Activated T-cell treated with anti-CD3 and anti-CD28 coated beads, Interleukin-2, amount 50 U/mL, for 48 hours (primary cell): Measurements from ENCODE around the gene MMRN1.

Experiments used
- DNase-seq, 2 experiments: peaks; one replicate each; pipeline ENCODE4 v3.0.0-alpha.2; 2020

MMRN1 gene, protein sequence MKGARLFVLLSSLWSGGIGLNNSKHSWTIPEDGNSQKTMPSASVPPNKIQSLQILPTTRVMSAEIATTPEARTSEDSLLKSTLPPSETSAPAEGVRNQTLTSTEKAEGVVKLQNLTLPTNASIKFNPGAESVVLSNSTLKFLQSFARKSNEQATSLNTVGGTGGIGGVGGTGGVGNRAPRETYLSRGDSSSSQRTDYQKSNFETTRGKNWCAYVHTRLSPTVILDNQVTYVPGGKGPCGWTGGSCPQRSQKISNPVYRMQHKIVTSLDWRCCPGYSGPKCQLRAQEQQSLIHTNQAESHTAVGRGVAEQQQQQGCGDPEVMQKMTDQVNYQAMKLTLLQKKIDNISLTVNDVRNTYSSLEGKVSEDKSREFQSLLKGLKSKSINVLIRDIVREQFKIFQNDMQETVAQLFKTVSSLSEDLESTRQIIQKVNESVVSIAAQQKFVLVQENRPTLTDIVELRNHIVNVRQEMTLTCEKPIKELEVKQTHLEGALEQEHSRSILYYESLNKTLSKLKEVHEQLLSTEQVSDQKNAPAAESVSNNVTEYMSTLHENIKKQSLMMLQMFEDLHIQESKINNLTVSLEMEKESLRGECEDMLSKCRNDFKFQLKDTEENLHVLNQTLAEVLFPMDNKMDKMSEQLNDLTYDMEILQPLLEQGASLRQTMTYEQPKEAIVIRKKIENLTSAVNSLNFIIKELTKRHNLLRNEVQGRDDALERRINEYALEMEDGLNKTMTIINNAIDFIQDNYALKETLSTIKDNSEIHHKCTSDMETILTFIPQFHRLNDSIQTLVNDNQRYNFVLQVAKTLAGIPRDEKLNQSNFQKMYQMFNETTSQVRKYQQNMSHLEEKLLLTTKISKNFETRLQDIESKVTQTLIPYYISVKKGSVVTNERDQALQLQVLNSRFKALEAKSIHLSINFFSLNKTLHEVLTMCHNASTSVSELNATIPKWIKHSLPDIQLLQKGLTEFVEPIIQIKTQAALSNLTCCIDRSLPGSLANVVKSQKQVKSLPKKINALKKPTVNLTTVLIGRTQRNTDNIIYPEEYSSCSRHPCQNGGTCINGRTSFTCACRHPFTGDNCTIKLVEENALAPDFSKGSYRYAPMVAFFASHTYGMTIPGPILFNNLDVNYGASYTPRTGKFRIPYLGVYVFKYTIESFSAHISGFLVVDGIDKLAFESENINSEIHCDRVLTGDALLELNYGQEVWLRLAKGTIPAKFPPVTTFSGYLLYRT

DNA sequence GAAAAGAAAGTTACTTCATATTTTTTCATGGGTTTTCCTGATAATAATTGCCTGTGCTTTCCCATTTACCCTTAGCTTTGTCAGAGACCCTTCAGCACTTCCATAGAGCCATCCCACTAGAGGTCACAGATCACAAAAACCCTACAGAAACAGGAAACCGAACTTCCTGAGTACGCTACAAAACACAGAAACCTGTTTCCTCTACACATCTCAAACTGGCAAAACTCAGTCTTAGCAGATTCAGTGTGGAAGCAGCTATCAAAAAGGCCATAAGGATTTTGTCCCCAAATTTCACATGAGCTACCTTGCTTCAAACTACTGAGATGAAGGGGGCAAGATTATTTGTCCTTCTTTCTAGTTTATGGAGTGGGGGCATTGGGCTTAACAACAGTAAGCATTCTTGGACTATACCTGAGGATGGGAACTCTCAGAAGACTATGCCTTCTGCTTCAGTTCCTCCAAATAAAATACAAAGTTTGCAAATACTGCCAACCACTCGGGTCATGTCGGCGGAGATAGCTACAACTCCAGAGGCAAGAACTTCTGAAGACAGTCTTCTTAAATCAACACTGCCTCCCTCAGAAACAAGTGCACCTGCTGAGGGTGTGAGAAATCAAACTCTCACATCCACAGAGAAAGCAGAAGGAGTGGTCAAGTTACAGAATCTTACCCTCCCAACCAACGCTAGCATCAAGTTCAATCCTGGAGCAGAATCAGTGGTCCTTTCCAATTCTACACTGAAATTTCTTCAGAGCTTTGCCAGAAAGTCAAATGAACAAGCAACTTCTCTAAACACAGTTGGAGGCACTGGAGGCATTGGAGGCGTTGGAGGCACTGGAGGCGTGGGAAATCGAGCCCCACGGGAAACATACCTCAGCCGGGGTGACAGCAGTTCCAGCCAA, at the start of gene MMRN1:
TSS of gene MMRN1 (plus strand) at position 206 of the 902 bp plus-strand sequence. CDS start at position 324, 118 bp downstream.
- no peak for DNase-seq

DNA sequence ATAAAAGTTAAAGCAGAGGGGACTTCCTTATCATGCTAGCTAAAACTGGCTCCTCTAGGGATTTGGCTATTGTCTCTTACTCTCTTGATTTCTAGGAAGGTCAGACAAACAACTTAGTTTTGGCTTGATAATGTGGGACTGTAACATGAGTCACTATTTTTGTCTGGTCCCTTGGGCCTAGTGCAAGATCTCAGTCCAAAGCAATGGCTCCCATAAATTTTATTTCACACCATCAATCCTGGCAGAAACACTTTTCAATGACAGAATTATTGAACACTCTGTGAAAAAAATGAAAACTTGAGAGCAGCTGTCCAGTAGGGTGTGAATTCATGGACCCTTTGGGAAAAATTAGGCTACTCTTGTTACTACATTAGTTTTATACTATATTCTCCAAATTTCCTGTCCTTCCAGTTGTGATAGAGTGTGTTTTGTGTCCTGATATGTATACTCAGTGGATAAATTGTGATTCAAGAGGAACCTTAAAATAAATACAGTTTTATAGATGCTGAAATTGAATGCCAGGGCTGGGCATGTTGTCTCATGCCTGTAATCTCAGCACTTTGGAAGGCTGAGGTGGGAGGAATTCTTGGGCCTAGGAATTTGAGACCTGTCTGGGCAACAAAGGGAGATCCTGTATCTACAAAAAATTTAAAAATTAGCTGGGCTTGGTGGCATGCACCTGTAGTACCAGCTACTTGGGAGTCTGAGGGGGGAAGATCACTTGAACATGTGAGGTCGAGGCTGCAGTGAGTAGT, 46.9 kb upstream of the MMRN1 start:
- DNase-seq, result no peak

DNA sequence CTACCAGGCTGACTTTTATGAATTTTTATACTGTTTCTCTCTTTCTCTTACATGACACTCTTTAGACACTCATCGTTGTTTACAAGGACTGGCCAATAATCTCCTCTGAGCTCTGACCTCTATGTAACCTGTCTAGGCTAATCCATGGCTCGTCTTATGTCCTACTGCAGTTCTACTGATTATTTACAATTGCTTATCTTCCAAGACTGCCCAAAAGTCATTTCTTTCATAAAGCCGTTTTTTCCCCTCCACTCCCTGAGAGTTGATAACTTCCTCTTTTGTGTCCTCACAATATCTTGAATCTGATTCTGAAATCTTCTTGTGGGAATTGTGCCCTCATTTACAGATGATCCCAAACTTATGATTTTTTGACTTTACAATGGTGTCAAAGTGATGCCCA, 39.4 kb upstream of the MMRN1 start:
- DNase-seq, result no peak

DNA sequence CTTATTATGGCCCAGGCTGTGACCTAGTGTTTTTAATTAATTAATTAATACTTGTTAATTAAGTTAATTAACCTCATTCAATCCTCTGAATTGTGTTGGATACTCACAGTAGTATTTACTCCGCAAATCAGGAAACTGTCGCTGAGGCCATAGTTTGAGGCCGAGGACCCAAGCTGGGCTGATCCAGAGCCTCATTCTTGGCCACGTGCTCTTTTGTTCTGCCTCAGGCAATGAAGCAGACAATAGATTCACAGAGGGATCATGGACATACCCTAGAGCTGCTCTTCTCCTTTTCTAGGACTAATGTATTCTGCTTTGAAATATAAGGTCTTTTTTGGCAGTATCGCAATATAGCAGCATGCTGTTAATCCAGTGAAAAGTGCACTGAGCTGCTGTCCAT, 33.7 kb upstream of the MMRN1 start:
- no peak for DNase-seq

DNA sequence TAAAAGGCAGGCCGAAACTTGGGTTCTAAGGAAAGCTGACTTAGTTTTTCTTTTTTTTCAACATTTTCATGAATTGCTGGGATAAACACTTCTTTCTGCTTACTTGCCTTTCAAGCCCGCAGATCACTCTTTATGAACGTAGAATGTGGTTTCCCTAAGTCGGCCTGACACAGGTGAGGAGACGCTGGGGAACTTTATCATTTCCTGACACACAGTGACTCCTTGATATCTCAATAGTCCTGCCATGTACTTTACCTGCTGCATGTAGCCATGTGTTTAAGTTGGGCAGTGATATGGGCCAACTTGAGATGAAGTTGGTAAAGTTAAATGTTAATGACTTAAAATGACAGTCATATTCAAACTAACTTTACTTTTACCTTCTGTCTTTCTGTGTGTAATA, 31.1 kb upstream of the MMRN1 start:
- DNase-seq, result no peak

DNA sequence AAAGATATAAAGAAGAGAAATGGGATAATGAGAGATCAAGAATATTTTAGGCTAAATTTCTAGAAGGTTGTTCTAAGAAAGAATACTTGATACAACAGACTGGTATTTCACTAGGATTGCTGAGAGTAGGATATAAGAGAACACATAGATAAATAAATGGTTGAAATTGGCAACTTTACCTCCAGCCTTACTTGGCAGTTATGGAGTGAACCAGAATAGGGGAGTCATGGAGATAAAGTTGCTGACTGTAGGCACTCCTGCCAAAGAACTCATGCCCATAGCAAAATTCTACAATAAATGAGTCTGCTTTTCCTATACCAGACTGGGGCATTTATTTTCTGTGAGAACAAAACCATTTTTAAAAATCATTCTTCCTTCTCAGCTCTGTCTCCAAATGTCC, 26.4 kb upstream of the MMRN1 start:
- DNase-seq, result no peak

DNA sequence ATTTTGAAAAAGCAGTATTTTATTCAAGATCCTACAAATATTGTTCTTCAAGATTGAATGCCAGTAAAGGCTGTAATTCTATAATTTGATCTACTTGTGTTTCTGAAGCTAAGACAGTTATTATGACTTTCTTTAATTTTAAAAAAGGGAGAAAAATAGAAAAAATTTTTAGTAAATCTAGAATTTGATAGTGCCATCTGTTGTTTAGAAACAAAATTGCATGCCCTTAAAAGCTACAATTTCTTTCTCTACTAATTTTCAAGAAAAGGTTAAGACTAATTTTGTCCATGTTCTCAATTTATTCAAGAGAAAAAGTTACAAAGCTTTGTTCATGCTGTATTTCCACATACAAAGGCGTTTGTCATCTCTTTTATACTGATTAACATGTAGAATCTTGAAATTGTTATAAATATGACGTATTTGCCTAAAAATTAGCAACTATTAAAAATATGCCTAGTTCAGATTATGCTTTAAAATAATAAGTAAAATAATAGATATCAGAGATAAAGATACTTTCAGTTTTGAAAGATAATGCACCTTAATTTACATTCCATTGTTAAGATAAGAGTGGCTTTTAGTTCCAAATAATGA, 25.6 kb upstream of the MMRN1 start:
- DNase-seq, result no peak

DNA sequence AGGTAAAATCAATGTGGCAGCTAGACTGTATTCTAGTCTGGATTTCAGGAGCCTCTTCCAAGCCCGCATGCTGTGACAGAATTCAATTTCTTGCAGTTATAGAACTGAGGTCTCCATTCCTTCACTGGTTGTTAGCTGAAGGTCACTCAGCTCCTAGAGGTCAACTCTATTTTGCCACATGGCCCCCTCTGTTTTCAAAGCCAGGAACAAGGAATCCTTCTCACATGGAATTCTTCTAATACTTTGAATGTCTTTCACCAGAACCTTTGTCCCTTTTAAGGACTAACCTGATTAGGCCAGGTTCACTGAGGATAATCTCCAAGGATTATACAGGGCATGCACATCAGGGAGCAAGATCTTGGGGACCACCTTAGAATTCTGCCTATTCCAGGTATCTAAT, 23.4 kb upstream of the MMRN1 start:
- DNase-seq, result no peak

DNA sequence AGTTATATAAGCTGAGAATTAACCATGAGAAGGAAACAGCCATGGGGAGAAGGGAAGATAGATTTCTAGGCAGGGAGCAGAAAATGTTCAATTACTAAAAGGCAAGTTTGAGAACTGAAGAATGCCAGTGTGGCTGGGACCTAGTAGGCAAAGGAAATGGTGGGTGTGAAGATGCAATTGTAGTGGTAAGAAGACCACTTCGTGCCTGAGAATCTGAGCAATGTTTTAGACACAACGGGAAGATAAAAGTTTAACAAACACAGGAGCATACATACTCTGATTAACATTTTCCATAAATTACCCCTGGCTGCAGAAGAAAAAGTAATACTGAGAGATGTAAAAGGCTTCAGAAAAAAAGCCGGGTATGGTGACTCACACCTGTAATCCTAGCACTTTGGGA, 18.1 kb upstream of the MMRN1 start:
- no peak for DNase-seq

DNA sequence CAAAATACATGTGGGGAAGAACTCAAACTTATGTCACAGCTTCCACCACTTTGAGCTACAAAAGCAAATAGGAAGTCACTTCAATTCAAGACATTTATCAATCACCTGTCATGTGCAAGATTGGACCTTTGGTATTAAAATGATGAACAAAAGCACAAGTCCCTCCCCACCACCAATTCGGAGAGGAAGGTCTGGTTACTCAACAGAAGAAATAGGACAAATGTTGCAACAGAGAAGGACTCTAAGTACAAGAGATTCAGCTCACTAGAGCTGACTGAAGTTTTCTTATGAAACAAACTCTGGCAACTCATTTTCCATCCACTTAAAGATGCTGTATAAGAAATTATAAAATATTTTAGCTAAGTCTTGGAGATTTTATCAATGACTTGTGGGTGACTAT, 16.0 kb upstream of the MMRN1 start:
- no peak for DNase-seq

DNA sequence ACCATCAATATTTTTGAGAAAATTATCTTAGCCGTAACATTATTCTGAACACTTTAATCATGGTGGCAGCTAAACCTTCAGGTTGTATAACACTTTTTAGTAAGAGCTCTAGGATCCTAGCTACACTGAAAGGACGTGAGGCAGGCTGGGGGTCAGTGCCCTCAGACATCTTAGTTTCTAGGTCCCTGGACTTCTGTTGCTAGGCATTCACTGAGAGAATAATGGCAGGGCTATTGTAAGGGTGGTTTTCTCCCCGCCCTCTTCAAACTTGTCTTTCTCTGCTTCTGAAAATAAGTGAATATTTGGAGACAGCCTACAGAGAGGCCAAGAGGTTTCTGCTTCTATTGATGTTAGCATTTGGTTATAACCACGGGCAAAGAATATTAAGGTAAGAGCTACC, 15.4 kb upstream of the MMRN1 start:
- no peak for DNase-seq

DNA sequence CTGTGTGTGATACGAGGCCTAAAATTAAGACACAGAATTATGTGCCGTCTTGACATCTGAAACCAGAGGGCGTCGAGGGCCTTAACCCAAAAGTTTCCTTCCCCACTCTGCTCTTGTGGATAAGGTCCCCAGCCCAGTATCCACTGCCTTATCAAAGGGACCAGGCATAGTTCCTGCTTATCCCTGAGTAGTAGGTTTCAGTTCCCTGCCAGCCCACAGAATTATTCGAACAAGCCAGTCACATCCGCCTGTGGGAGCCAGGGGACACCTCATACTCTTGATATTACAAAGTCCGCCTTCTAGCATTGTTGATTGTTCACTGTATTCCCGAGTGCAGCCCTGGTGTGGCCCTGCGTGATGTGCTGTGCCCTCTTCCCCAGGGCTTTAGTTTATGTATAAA, 5.4 kb upstream of the MMRN1 start:
- no peak for DNase-seq

DNA sequence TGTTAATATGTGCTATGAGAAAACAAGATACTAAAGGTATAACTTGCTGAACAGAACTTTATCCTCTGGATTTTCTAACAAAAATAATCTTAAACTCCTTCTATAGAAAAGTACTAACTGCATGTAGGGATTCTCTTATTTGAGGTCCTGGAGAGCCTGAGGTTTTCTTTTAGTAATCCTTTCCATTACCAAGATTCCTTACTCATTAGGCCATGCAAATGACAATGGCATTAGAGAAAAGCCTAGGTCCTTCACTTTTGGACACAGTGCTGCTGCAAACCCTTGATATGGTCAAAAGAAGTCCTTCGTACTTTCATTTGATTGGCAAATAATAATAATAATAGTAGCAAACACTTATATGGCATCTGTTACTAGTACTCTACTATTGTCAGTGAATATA, 3.2 kb downstream of the MMRN1 start:
- DNase-seq, result no peak

DNA sequence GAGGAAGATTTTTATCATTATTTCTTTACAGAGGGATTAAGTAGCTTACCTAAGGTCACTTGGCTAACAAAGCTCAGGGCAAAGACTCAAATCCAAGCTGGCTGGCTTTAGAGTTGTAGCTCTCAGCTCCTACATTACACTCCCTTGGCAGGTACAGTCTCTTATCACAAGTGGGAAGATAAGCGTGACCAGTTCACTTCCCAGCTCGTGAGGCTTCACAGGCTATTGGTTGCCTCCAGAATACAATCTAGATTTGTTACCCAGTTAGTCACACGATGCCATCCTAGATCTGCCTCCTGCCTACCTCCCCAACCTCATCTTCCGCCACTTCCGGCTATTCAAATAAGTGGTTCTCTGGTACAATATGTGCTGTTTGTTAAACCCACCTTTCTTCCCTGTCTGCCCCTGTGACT, 3.7 kb downstream of the MMRN1 start:
- no peak for DNase-seq

DNA sequence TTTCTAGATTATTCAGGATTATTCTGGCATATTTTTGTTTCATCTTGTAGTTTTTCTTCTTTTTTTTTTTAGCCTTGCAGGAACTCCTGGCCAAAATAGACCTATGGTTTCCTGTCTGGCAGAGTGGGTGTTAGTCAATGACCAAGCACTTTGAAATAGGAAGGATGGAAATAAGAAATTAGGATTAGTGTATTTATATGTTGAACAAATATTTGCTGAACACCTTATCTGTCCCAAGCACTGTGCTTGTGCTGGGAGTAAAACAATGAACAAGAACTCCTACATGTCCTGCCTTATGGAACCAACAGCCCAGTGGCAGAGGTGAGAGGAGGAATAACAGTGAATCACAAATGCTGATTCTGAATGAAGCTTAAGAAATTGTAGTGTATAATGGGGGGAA, 4.5 kb downstream of the MMRN1 start:
- DNase-seq, result no peak

DNA sequence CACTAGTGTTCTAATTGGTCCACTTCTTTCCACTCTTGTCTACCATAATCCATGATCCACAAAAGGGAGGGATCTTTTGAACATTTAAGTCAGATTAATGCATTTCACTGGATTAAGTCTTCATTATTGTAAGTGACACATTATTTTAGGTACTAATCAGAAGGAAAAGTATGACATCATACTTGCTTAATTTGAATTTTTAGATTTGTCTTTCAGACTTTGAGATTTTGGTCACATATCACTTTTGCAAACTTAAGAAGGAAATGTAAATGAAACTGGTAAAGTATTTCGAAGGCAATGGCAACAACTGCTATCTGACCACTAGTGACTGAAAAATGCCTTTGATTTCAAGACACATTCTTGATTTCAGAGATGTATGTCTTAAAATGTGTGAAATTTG, 5.2 kb downstream of the MMRN1 start:
- no peak for DNase-seq

DNA sequence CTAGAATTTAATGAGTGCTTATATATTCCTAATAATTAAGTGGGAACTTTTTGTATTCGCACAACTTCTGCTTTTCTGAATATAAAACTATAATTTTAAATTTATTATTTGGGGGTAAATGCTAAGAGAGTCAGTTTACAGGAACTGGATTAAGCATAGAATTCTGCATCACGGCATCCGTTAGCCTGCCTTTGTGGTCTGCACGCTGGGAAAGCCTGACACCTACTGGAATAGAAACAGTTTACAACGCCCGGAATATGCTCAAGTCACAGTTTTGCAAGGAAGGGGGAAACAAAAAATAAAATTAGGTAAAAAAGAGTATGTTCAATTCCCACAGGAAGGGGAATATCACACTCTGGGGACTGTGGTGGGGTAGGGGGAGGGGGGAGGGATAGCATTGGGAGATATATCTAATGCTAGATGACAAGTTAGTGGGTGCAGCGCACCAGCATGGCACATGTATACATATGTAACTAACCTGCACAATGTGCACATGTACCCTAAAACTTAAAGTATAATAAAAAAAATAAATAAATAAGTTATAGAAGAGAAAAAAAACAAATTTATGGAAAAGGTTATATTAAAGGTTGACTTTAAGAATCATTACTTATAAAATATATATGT, 7.3 kb downstream of the MMRN1 start:
- DNase-seq, result peak; percentile 48 to 56

DNA sequence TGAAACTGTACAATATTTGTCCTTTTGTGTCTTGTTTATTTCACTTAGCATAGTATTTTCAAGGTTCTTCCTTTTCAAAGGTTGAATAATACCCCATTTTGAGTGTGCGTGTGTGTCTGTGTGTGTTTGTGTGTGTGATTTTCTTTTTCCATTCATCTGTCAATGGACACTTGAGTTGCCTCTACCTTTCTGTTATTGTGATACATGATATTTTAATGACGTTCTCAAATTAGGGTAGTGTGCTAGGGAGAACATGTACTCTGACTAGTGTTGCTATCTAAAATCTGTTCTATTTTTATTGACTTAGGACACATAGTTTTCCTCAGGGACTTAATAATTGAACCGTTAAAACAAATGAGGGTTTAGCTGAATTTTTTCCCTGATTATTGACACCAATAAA, 9.9 kb downstream of the MMRN1 start:
- DNase-seq, result no peak

DNA sequence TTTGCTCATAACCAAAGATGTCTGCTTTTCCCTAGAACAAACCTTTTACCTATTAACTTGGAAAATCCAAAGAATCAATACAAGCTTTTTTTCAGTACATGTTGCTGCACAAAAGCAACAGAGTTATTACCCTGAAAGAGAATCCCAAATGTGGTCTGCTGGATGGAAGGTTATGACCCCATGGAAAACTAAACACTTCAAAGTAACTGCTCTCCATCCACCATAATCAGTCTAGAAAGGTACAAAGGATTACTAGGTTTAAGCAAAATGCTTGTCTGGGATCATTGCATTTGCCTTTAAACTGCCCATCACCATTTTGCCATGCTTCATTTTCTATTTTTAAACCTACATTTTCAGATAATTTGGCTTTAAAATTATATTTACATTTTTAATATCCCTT, 11.7 kb downstream of the MMRN1 start:
- DNase-seq, result no peak

DNA sequence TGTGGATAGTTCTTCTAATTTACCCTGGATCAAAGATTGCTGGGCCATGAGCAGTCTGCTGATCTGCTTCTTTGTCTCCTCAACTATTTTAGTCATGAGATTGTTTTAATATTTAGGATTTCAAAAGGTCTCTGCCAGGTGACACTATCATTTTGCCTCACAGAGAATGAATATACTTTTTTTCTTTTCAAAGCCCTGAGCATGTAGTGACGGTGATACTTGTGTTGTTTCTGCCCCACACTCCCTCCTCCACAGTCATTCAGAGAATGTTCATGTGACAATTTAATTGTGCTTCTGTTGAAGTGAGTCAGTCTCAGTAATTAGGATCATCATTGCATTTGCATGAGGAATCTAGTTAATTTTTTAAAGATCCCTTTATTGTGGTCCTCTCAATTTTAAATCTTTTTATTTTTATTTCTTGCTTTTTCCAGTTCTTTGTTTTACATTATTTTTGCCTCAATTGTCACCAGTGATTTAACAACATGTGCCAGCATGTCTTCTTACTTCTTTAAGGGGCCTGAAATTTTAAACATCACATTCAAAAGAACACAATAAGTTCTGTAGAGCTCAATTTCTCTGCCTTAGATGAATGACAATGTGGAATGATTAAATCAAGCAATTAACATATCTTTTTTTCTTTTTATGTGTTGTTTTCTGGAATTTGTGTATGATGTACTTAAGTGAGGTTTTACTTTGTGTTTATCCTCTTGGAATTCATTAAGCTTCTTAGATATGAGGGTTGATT, 12.3 kb downstream of the MMRN1 start:
- no peak for DNase-seq
